GM19455 (cell line): ENCODE data around the gene SSX7.
"Not testable (repeated sequence)": the region's sequence is repeated elsewhere in the genome, so short reads cannot be mapped to it uniquely, and the experiment has no call there.

ENCODE experiments used
- ATAC-seq: cut with Tn5 transposase; IDR thresholded peaks from one replicate; pipeline ENCODE4 v1.9.1; 2021; ENCODE audit not compliant: unreplicated experiment

Gene SSX7, protein sequence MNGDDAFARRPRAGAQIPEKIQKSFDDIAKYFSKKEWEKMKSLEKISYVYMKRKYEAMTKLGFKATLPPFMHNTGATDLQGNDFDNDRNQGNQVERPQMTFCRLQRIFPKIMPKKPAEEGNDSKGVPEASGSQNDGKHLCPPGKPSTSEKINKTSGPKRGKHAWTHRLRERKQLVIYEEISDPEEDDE

DNA sequence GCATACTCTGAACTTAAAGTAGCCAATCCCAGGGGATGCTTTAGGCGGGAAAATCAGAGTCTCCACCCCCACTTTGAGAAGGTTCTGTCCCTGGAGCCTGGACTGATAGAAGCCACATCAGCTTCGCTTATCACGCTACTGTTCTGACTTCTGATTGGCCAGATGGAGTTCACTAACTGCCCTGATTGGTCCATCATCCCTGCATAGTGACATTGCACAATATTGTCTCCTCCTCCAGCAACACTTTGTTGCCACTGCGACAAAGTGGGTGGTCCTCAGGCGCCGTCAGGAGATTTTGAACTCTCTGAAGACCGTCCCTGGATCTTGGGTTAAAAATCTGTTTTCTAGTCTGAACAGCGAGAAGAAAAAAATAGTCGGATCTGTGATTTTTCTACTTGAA, at the start of gene SSX7:
TSS of gene SSX7 (minus strand) at position 101 of the 400 bp plus-strand sequence. CDS start 1,428 bp downstream, outside the sequence.
- ATAC-seq: not testable (repeated sequence)

DNA sequence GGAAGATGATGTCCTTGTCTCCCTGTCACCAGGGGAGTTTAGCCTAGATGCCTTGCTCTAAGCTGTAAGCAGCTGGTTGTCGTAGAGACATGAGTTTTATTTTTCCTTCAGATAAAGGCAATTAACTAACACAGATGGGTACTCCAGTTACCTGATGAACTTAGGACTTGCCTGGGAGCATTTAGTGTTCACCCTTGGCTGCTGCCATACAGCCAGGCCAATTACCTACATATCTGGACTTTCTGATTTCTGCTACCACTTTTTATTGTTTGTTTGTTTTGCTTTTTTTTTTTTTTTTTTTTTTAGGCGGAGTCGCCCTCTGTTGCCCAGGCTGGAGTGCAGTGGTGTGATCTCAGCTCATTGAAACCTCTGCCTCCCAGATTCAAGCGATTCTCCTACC, 37.3 kb upstream of the SSX7 start:
- ATAC-seq: not testable (repeated sequence)

DNA sequence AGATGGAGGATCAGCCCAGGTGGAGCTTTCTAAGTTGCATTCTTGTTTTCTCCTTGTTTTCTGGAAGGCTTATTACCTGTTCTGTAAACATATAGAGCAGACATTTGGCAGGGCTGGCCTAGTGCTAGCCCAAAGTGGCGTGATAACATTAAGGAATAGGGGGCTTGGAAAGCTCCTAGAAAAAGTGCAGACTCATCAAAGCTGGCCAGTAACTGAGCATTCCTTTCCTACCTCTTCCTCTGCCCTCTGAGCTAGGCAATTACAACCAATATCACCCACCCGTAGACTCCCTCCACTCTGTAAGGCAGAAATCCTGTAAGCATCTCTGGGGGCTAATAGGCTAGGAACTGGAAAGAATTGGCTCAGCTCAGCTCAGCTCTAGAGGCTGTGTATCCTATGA, 7.5 kb upstream of the SSX7 start:
- ATAC-seq: not testable (repeated sequence)

DNA sequence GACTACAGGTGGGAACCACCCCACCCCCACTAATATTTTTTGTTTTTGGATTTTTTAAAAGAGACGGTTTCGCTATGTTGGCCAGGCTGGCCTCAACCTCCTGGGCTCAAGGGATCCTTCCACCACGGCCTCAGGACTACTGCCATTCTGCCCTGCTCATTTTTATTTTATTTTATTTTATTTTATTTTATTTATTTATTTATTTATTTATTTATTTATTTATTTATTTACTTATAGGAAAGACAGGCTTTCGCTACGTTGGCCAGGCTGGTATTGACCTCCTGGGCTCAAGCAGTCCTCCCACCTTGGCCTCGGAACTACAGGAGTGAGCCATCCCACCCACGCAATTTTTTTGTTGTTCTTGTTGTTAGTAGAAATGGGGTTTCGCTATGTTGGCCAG, 775 bp upstream of the SSX7 start:
- not testable (repeated sequence) for ATAC-seq

DNA sequence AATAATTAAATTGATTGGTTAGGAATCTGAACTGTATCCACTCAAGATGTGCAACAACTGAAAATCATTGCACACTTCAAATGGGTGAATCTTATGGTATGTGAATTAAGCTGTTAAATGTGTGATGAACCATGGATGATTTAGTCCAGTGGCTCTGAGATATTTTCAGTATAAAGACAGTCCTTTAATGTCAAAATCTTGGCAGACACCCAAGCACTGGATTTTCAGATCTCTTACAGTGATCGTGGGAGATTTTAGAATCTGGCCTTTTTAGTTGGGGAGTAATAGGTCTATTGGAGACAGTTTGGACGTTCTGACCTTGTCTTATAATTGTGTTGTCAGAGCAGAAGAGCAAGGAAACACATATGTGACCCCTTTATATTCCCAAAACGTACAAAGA, 4.0 kb downstream of the SSX7 start:
- not testable (repeated sequence) for ATAC-seq

DNA sequence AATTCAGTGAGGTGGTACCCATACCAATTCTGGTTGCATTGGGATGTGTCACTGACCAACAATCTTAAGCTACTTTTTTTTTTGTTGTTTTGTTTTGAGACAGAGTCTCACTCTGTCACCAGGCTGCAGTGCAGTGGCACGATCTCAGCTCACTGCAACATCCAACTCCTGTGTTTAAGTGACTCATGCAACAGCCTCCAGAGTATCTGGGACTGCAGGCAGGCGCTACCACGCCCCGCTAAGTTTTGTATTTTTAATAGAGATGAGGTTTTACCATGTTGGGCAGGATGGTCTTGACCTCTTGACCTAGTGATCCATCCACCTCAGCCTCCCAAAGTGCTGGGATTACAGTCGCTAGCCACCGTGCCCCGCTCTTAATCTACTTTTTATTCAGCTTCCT, 5.7 kb downstream of the SSX7 start:
- ATAC-seq: not testable (repeated sequence)

DNA sequence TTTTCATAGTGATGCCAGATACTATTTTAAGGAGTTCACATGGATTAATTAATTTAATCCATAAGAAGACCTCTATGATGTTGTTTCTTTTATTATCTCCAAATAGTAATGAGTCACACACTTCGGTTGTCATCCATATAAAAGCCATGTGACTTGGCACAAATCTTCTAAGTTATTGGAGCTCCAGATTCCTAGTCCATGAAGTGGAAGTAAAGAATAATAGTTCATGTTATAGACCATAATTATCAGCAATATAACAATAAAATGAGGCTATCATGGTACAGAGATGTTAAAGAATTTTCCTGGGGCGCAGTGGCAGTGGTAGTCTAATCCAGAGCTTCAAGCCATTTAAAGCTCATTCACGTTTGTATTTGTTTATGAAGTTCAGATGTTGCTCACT, 26.2 kb downstream of the SSX7 start:
- not testable (repeated sequence) for ATAC-seq

DNA sequence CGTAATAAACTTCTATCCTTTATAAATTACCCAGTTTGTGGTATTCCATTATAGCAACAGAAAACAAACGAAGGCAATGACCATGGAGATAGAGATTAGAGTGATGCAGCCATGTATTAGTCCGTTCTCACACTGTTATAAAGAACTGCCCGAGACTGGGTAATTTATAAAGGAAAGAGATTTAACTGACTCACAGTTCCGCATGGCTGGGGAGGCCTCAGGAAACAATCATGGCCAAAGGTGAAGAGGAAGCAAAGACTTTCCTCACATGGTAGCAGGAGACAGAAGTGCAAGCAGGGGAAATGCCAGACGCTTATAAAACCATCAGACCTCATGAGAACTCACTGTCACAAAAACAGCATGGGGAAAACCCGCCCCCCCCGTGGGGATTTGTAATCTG, 34.0 kb downstream of the SSX7 start:
- ATAC-seq: not testable (repeated sequence)

DNA sequence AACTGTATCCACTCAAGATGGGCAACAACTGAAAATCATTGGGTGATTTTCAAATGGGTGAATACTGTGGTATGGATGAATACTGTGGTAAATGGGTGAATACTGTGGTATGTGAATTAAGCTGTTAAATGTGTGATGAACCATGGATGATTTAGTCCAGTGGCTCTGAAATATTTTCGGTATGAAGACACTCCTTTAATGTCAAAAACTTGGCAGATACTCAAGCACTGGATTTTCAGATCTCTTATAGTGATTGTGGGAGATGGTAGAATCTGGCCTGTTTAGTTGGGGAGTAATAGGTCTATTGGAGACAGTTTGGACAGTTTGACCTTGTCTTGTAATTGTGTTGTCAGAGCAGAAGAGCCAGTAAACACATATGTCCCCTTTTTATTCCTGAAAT, 45.7 kb downstream of the SSX7 start:
- ATAC-seq: no peak

DNA sequence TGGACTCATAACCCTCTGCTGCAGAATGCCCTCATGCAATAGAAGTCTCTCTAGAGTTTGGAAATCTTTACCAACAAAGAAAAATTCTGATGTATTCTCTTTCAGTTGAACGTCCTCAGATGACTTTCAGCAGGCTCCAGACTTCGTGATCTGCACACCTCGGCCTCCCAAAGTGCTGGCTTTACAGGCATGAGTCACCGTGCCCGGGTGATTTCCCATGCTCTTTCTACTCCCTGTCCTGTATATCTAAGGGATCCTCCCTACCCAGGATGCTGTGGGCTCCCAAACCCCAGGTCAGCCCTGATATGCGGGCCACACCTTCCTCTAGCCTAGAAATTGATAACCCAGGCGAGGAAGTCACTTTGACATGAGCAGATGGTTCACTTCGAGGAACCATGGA, 51.5 kb downstream of the SSX7 start:
- not testable (repeated sequence) for ATAC-seq

DNA sequence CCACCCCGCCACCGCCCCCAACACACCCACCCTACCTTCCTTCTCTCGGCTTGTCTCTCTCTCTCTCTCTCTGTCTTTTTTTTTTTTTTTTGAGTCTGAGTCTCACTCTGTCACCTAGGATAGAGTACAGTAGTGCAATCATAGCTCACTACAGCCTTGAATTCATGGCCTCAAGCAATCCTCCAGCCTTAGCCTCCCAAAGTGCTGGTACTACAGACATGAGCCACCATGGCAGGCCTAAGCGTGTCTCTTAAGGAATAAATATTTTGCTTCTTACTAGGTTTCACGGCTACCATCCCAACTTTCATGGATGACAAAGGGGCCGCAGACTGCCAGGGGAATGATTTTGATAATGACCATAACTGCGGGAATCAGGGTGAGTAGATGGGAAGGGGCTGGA, 55.8 kb downstream of the SSX7 start:
- ATAC-seq: no peak

DNA sequence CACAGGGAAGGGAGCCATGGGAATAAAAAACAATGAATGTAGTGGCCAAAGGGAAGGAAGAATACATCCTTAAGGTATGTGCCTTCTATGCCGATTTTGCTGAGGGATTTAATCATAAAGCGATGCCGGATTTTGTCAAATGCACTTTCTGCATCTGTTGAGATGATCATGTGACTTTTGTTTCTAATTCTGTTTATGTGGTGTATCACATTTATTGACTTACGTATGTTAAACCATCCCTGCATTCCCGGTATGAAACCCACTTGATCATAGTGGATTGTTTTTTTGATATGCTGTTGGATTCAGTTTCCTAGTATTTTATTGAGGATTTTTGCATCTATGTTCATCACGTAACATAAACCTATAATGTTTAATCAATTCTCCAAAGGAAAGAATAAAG, 60.0 kb downstream of the SSX7 start:
- no peak for ATAC-seq
